HG02970 (cell line): ENCODE results near the gene RNF19B.

Experiments
- ATAC-seq: cut with Tn5 transposase; IDR thresholded peaks from one replicate; pipeline ENCODE4 v1.9.1; 2021; ENCODE audit warnings: mild to moderate bottlenecking, moderate library complexity, moderate number of reproducible peaks; ENCODE audit not compliant: unreplicated experiment, low FRiP score

Gene RNF19B

GRCh38 chr1:32904797-32905196, 59.8 kb downstream of the RNF19B start:
- no peak for ATAC-seq

- ATAC-seq = no peak
Measured at GRCh38 chr1:32903991-32904785, 60.4 kb downstream of the RNF19B start.

- no peak for ATAC-seq
Measured at GRCh38 chr1:32902535-32902920, 62.1 kb downstream of the RNF19B start.

GRCh38 chr1:32901823-32902534, 62.6 kb downstream of the RNF19B start:
- ATAC-seq = no peak

- ATAC-seq = no peak
Measured at GRCh38 chr1:32900956-32901822, 63.4 kb downstream of the RNF19B start, which contains the start of gene TMEM54. Gene TMEM54 (minus strand): TSS chr1:32901389. CDS start chr1:32901238, 151 bp downstream.

- no peak for ATAC-seq
Measured at GRCh38 chr1:32900371-32900955, 64.1 kb downstream of the RNF19B start.

- no peak for ATAC-seq
Measured at GRCh38 chr1:32899586-32900296, 64.9 kb downstream of the RNF19B start.

- ATAC-seq = no peak
Measured at GRCh38 chr1:32898958-32899357, 65.7 kb downstream of the RNF19B start.

GRCh38 chr1:32898056-32898455, 66.6 kb downstream of the RNF19B start:
- ATAC-seq = no peak

- ATAC-seq = no peak
Measured at GRCh38 chr1:32897082-32898049, 67.2 kb downstream of the RNF19B start.

GRCh38 chr1:32896451-32896850, 68.2 kb downstream of the RNF19B start:
- ATAC-seq = no peak

GRCh38 chr1:32895325-32896215, 69.0 kb downstream of the RNF19B start:
- ATAC-seq = no peak

- ATAC-seq = no peak
Measured at GRCh38 chr1:32894681-32895080, 69.9 kb downstream of the RNF19B start.

- ATAC-seq = no peak
Measured at GRCh38 chr1:32894019-32894600, 70.5 kb downstream of the RNF19B start.

GRCh38 chr1:32893198-32894018, 71.2 kb downstream of the RNF19B start:
- ATAC-seq = no peak

GRCh38 chr1:32892368-32893197, 72.0 kb downstream of the RNF19B start:
- ATAC-seq = no peak
